OCI-LY1 (cell line): Measurements from ENCODE around the gene OAF.
"Not testable (repeated sequence)": the region's sequence is repeated elsewhere in the genome, so short reads cannot be mapped to it uniquely, and the experiment has no call there.

Experiments used
- H2AFZ ChIP-seq: fragments of 200-600 bp; sonication (generic), shearing (Covaris generic); 2 replicates; pipeline ENCODE4 v1.6.0; 2014; ENCODE audit warnings: antibody characterized with exemption, mild to moderate bottlenecking, low read length
- H3F3A ChIP-seq: fragments of 200-600 bp; sonication (generic), shearing (Covaris generic); 2 replicates; pipeline ENCODE4 v1.6.0; 2014; ENCODE audit warnings: mild to moderate bottlenecking, antibody characterized with exemption, low read length, moderate library complexity; ENCODE audit not compliant: insufficient read depth
- H3K27ac ChIP-seq: fragments of 200-600 bp; sonication (generic); 2 replicates; pipeline ENCODE4 v1.5.1; 2014; ENCODE audit warnings: low read length, mixed run types, mild to moderate bottlenecking, low read depth; ENCODE audit not compliant: poor library complexity, severe bottlenecking
- H3K27me3 ChIP-seq: fragments of 200-600 bp; sonication (generic); 2 replicates; pipeline ENCODE4 v1.6.0; 2014; ENCODE audit warnings: antibody characterized with exemption, mild to moderate bottlenecking, low read length, moderate library complexity; ENCODE audit not compliant: insufficient read depth
- H3K36me3 ChIP-seq: fragments of 200-600 bp; sonication (generic); 2 replicates; pipeline ENCODE4 v1.6.1; 2014; ENCODE audit warnings: mild to moderate bottlenecking, antibody characterized with exemption, low read length, moderate library complexity, mixed read lengths; ENCODE audit not compliant: insufficient read depth
- H3K4me1 ChIP-seq: fragments of 200-600 bp; sonication (generic); 2 replicates; pipeline ENCODE4 v1.5.1; 2014; ENCODE audit warnings: mild to moderate bottlenecking, low read length, moderate library complexity; ENCODE audit not compliant: insufficient read depth, severe bottlenecking
- H3K4me2 ChIP-seq: fragments of 200-600 bp; sonication (generic), shearing (Covaris generic); 2 replicates; pipeline ENCODE4 v1.6.1; 2014; ENCODE audit warnings: low read length
- H3K4me3 ChIP-seq: fragments of 200-600 bp; sonication (generic); 2 replicates; pipeline ENCODE4 v1.5.1; 2014; ENCODE audit warnings: low read length, low read depth, mild to moderate bottlenecking, mixed read lengths; ENCODE audit not compliant: poor library complexity, severe bottlenecking
- H3K79me2 ChIP-seq: fragments of 200-600 bp; shearing (Covaris generic); 2 replicates; pipeline ENCODE4 v1.6.1; 2016; ENCODE audit warnings: mixed run types, low read length, mixed read lengths; ENCODE audit not compliant: insufficient read depth
- H3K9ac ChIP-seq: fragments of 200-600 bp; sonication (generic), shearing (Covaris generic); 2 replicates; pipeline ENCODE4 v1.6.1; 2014; ENCODE audit warnings: mild to moderate bottlenecking, low read length, mixed read lengths
- H3K9me2 ChIP-seq: fragments of 200-600 bp; sonication (generic), shearing (Covaris generic); 2 replicates; pipeline ENCODE4 v1.6.1; 2014; ENCODE audit warnings: low read depth, mild to moderate bottlenecking, low read length, mixed read lengths
- H3K9me3 ChIP-seq: fragments of 200-600 bp; shearing (Covaris generic); 2 replicates; pipeline ENCODE4 v1.6.1; 2014; ENCODE audit warnings: low read length, mixed read lengths
- H4K20me1 ChIP-seq: fragments of 200-600 bp; sonication (generic), shearing (Covaris generic); 2 replicates; pipeline ENCODE4 v1.6.0; 2016; ENCODE audit warnings: mild to moderate bottlenecking, low read length; ENCODE audit not compliant: insufficient read depth
- CTCF ChIP-seq: fragments of 200-600 bp; sonication (generic), shearing (Covaris generic); IDR thresholded peaks from 2 replicates; pipeline ENCODE4 v1.5.1; 2017; ENCODE audit warnings: mild to moderate bottlenecking, antibody characterized with exemption, low read length, moderate library complexity, mixed read lengths
- EZH2 ChIP-seq: fragments of 200-600 bp; sonication (generic), shearing (Covaris generic); IDR thresholded peaks from 2 replicates; pipeline ENCODE4 v1.8.0; 2017; ENCODE audit warnings: borderline replicate concordance, mixed run types, mild to moderate bottlenecking, antibody characterized with exemption, low read length, moderate library complexity, mixed read lengths

The OAF gene

DNA sequence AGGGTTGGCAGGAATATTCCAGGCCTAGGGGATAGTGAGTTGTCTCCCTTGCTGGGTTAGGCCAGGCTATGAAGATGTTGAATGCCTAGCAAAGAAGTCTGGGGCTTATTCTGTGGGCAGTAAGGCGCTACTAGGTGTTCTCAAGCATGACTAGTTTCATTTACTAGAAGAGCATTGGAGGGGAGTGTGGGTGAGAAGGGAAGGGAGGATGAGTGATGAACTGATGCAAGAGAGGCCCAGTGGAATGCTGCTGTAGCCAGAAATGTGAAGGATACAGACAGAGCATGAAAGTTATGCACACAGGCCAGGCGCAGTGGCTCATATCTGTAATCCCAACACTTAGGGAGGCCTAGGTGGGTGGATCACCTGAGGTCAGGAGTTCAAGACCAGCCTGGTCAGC, 62.6 kb downstream of the OAF start:
- no peaks in the 10 kb centered on the region for H3K36me3 ChIP-seq
- no peak overlapping the region for H3K9ac ChIP-seq
- TF ChIP-seq EZH2 (no peak), CTCF (no peak)
- H3K4me2 ChIP-seq = no peak overlapping the region
- H2AFZ ChIP-seq = no peak overlapping the region
- H4K20me1 ChIP-seq = no peaks in the 10 kb centered on the region
- no peak overlapping the region for H3K27ac ChIP-seq
- no peaks in the 10 kb centered on the region for H3K9me3 ChIP-seq
- no peaks in the 10 kb centered on the region for H3K9me2 ChIP-seq
- no peaks in the 10 kb centered on the region for H3K27me3 ChIP-seq
- H3K4me1 ChIP-seq = no peaks in the 10 kb centered on the region
- no peaks in the 10 kb centered on the region for H3F3A ChIP-seq
- no peaks in the 10 kb centered on the region for H3K79me2 ChIP-seq
- no peak overlapping the region for H3K4me3 ChIP-seq

GRCh38 chr11:120273956-120274355, 63.1 kb downstream of the OAF start:
- not testable (repeated sequence) for H3K9me3 ChIP-seq, H3K9me2 ChIP-seq, H3K9ac ChIP-seq, H3K79me2 ChIP-seq, H3K4me1 ChIP-seq, H3F3A ChIP-seq, H4K20me1 ChIP-seq, H3K4me2 ChIP-seq, H3K4me3 ChIP-seq, H3K27ac ChIP-seq, H2AFZ ChIP-seq, H3K27me3 ChIP-seq, H3K36me3 ChIP-seq

DNA sequence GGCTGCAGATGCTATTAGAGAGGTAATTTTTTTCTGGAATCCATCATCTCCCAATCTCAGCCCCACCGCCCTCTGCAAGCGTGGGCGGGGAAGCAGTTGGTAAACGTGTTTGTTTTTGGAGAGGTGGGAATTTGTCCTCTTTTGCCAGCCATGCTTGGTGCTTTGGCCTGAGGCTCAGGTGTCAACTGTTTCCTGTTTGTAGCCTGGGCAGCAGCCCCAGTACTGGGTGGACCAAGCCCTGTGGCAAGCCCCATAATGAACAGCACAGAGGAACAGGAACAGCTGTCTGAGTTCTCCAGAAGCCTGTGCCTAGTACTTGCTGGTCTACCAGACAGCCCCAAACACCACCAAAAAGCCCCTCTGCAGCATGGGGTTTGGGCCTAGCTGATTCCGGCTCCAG, 68.7 kb downstream of the OAF start:
- Histone ChIP-seq H3K27me3 (no peaks in the 10 kb centered on the region), H3K36me3 (no peaks in the 10 kb centered on the region), H3K4me1 (no peaks in the 10 kb centered on the region), H3K79me2 (no peaks in the 10 kb centered on the region), H4K20me1 (no peaks in the 10 kb centered on the region), H3K4me2 (no peak overlapping the region), H2AFZ (no peak overlapping the region), H3K9ac (no peak overlapping the region), H3K27ac (no peak overlapping the region), H3K4me3 (no peak overlapping the region), H3F3A (no peaks in the 10 kb centered on the region), H3K9me2 (no peaks in the 10 kb centered on the region), H3K9me3 (no peaks in the 10 kb centered on the region)
- TF ChIP-seq CTCF (no peak), EZH2 (no peak)
